Measurements from ENCODE around the gene SRRM3.
A peak's percentile ranks its signal among the peaks of the same experiment; 100 is the strongest.
"Not testable (repeated sequence)": the region's sequence is repeated elsewhere in the genome, so short reads cannot be mapped to it uniquely, and the experiment has no call there.

SRRM3 gene

GRCh38 chr7:76231071-76231470 is 29.4 kb downstream of the SRRM3 start:
- DNase-seq (ENCODE audit: low read depth, low spot score), result no peak

DNA sequence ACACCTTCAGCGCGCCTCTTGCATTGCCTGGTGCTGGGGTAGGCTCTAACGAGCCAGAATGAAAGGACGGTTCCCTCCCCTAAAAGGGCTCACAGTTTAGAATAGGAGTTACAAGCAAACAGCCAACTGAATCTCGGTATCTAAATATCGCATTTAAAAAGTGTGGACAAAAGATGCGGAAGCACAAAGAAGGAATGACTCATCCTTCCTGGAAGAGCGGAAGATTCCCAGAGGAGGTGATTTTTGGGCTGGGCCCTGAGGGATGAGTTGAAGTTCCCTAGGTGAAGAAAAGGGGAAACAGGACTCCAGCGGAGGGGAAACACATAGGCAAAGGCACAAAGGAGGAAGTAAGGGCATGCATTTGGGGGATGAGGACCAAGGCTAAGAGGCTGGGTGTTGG is 29.9 kb downstream of the SRRM3 start:
- DNase-seq (ENCODE audit: low read depth, low spot score), result no peak

- no peak for DNase-seq (ENCODE audit: low read depth, low spot score)
Measured at GRCh38 chr7:76232698-76233097, 31.0 kb downstream of the SRRM3 start.

- DNase-seq (ENCODE audit: low read depth, low spot score), result no peak
Measured at GRCh38 chr7:76233538-76234281, 32.0 kb downstream of the SRRM3 start.

GRCh38 chr7:76234282-76234584 is 32.5 kb downstream of the SRRM3 start:
- DNase-seq (ENCODE audit: low read depth, low spot score), result no peak

GRCh38 chr7:76234931-76235441 is 33.3 kb downstream of the SRRM3 start:
- DNase-seq (ENCODE audit: low read depth, low spot score), result peak; percentile 86

- DNase-seq (ENCODE audit: low read depth, low spot score), result no peak
Measured at GRCh38 chr7:76236224-76236623, 34.5 kb downstream of the SRRM3 start.

- DNase-seq (ENCODE audit: low read depth, low spot score), result no peak
Measured at GRCh38 chr7:76238326-76238725, 36.6 kb downstream of the SRRM3 start.

- DNase-seq (ENCODE audit: low read depth, low spot score), result no peak
Measured at GRCh38 chr7:76241141-76241540, 39.4 kb downstream of the SRRM3 start.

DNA sequence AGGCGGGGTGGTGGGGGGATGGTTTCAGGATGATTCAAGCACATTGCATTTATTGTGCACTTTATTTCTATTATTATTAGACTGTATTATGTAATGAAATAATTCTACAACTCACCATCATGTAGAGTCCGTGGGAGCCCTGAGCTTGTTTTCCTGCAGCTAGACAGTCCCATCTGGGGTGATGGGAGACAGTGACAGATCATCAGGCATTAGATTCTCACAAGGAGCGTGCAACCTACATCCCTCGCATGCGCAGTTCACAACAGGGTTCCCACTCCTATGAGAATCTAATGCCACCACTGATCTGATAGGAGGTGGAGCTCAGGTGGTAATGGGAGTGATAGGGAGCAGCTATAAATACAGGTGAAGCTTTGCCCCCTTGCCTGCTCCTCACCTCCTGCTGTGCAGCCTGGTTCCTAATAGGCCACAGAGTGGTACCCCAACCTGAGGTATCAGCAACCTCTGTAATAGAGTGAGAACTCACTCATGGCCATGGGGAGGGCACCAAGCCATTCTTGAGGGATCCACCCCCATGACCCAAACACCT is 40.9 kb downstream of the SRRM3 start:
- DNase-seq (ENCODE audit: low read depth, low spot score), result not testable (repeated sequence)

- DNase-seq (ENCODE audit: low read depth, low spot score), result no peak
Measured at GRCh38 chr7:76244781-76245391, 43.2 kb downstream of the SRRM3 start.

DNA sequence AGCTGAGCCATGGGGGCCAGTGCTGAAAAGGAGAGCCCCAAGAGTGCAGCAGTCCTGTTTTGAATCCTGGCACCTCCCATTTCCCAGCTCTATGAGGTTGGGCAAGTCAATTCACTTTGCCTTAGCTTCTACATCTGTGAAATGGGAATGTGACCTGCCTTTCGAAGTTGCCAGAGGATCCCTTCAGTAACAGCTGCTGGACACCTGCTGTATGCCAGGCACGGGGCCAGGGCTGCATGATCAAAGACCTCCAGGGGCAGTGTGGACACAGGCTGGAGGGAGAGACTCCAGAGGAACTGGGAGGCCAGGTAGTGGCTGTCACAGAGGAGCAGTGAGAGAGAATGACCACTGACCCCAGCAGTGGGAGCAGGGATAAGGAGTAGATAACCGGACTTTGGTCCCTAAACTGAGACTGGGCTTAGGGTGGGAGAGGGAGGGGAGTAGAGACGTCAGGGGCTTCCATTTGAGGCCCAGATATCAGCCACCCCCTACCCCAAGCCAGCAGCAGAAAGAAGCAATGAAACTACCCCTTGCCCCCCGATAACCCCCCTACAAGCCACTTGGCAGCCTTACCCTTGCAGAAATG is 45.2 kb downstream of the SRRM3 start:
- no peak for DNase-seq (ENCODE audit: low read depth, low spot score)

DNA sequence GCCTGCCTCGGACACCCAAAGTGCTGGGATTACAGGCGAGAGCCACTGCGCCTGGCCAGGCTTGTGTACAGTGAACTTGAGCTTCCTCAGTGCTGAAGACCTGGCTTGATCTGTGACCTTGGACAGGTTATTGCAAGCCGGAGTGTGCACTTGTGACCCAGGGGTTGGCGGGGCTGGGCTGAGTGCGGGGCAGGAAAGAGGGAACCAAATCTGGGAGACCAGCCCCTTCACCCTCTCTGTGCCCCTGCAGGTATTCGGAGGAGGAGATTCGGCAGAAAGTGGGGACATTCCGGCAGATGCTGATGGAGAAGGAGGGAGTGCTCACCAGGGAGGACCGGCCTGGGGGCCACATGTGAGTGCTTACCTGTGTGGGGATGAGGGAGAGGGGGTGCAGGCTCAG is 46.2 kb downstream of the SRRM3 start:
- DNase-seq (ENCODE audit: low read depth, low spot score), result no peak

DNA sequence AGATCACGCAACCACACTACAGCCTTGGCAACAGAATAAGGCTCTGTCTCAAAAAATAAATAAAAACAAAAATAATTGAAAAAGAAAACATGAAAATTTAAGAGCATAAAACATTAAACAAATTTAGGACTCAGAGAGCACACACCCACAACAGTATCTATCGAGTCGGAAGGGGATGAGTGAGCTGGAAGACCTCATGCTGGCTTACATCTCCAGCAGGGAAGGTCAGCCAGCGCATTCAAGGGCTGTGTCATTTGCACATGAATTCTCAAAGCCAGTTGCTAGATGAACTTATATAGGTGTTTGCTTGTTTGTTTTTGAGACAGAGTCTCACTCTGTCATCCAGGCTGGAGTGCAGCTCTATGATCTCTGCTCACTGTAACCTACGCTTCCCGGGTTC is 50.3 kb downstream of the SRRM3 start:
- no peak for DNase-seq (ENCODE audit: low read depth, low spot score)

DNA sequence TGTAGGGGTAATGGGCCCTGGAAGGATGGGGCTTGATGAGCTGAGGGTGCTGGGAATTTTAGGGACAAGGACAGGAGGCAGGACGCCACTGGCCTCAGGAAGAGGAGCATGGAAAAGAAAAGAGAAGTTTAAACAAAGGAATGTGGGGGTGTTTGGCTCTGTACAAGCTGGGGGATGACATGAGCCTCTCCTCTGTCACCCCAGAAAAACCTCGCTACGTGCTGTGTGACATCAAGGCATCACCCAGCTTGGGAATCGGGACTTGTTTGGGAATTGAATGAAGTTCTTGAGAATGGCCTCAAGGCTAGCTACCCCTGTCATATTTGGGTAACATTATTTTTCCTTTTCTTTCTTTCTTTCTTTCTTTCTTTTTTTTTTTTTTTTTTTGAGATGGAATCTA is 53.1 kb downstream of the SRRM3 start:
- no peak for DNase-seq (ENCODE audit: low read depth, low spot score)

- DNase-seq (ENCODE audit: low read depth, low spot score), result no peak
Measured at GRCh38 chr7:76257973-76258372, 56.3 kb downstream of the SRRM3 start.

DNA sequence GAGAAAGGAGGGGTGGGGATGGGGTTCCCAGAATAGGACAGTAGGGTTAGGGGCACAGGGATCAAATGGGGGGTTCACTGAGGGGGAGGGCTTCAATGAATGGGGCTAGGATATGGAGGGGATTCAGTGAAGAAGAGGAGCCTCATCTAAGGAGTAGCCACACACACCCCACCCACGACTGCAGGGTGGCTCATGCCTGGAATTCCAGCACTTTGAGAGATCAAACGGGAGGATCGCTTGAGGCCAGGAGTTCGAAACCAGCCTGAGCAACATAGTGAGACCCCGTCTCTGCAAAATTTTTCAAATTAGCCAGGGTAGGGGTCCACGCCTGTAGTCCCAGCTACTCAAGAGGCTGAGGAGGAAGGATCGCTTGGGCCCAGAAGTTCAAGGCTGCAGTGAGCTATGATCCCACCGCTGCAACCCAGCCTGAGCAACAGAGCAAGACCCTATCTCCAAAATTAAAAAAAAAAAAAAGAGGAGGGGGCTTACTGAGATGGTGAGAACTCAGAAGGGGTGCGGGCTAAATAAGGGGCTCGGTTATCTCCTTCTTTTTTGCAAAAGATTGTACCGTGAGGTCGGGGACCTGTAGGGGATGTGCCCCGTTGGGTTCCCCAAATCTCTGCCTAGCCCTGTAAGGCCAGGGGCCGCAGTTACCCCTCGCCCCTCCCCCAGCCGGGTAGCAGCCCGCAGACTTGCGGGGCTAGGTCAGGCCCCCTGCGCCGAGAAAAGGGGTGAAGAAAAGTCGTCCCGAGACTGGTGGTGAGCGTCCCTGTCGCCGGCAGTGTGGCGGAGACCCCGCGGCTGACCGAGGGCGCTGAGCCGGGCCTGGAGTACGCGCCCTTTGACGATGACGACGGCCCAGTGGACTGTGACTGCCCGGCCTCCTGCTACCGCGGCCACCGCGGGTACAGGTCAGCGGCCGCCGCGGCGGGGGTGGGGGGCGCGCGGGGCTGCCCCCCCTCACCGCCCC is 57.7 kb downstream of the SRRM3 start:
- no peak for DNase-seq (ENCODE audit: low read depth, low spot score)

DNA sequence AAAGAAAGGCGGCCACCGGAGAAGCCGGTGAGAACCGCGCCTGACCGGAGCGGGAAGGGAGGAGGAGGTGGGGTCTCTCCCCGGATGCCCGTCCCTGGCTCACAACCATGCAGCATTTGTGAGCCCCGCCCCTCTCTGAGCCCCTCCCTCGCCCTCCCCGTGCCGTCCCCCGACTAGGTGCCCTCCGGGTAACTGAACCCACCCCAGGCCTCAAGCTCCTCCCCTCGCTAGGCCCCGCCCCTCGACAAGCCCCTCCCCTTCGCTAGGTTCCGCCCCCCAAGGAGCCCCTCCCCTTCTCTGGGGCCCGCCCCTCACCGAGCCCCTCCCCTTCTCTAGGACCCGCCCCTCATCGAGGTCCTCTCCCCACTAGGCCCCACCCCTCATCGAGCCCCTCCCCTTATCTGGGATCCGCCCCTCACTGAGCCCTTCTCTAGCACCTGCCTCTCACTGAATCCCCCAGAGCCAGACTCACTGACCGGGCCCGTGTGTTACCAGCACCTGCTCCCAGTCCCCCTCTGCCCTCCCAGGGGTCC is 58.5 kb downstream of the SRRM3 start:
- peak; percentile 46 for DNase-seq (ENCODE audit: low read depth, low spot score)

DNA sequence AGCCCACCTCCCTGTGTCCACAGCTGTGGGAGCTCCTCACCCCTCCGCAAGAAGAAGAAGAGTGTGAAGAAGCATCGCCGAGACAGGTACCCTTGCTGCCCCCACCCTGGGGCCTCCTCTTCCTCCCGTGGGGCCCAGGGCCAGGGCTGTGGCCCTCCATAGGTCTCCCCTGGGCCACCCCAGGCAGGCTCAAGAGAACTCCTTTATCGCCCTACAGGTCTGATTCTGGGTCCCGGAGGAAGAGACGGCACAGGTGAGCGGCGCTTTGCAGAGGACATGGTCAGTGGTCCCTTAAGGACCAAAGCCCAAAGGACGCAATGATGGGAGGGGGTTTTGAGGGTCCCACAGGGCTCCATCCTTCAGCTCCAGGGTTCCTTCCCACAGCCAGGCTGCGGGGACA is 59.6 kb downstream of the SRRM3 start:
- DNase-seq (ENCODE audit: low read depth, low spot score), result no peak

DNA sequence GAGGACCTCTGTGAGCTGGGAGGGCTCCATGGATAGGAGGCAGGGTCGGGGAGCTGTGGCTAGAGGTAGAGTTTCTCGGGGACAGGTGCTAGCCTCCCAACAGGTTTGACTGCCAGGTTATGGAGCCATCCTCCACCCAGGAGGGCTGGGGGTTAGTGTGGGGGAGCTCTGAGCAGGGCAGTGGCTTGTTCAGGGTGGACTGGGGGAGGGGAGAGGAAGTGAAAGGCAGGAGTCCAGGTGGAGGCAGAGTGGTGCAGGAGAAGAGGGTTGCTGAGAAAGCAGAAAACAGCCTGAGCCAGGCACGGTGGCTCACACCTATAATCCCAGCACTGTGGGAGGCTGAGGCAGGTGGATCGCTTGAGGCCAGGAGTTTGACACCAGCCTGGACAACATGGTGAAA is 60.2 kb downstream of the SRRM3 start:
- no peak for DNase-seq (ENCODE audit: low read depth, low spot score)

DNA sequence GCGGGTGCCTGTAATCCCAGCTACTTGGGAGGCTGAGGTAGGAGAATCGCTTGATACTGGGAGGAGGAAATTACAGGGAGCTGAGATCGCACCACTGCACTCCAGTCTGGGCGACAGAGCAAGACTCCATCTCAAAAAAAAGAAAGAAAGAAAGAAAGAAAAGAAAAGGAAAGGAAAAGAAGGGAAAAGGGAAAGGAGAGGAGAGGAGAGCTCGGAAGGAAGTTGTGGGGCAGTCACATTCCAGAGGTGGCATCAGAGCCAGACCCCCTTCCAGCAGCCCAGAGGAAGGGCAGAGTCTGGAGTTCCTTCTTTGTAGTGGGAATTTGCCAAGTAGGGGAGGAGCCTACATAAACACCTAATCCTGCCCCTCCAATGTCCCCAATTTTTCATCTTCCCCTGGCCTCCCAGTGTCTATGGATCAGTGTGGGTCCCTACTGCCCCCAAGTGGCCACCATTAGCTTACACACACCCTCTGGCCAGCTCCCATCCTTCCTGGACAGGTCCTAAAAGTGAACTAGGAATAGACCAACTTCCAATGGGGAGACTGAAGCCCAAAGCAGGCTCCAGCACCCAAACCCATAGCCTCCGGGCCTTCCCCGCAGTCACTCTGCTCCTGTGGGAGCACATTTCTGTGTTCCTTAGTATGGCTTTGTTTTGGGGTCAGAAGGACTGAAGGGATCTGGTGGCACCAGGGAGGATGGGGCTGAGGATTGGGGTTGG is 61.1 kb downstream of the SRRM3 start:
- DNase-seq (ENCODE audit: low read depth, low spot score), result peak; percentile 77
